WTC11 (cell line): ENCODE results near the gene TRIM41. TPM values are rescaled to one million over a fixed set of nuclear protein-coding genes. Genes with fewer than 3 reads are reported as not detected.

Source experiments
- ATAC-seq: fragments of 200-7000 bp; cut with Tn5 transposase; 2 replicates; pipeline ENCODE4 v1.10.0; 2021; ENCODE audit warnings: mild to moderate bottlenecking, moderate library complexity
- CTCF ChIA-PET: fragments of 300-600 bp; sonication (Branson Sonifier 250); formaldehyde crosslinking; loops from one replicate; lab custom pipeline; 2021; ENCODE audit warnings: antibody characterized with exemption; lab: Charles Lee
- POLR2A ChIA-PET: fragments of 350-600 bp; sonication (Branson Sonifier 250); formaldehyde crosslinking; loops from one replicate; lab custom pipeline; 2021; ENCODE audit warnings: antibody characterized with exemption; lab: Charles Lee
- DNase-seq: peaks from one replicate; pipeline ENCODE4 v3.0.0; 2021; ENCODE audit warnings: low spot score
- H3K27ac Mint-ChIP-seq: 2 replicates; pipeline ENCODE4 v1.8.0; 2021; ENCODE audit warnings: mixed read lengths
- H3K27me3 Mint-ChIP-seq: 2 replicates; pipeline ENCODE4 v1.8.0; 2021; ENCODE audit warnings: low read depth, mild to moderate bottlenecking, moderate library complexity, mixed read lengths
- H3K36me3 Mint-ChIP-seq: 2 replicates; pipeline ENCODE4 v1.8.0; 2021; ENCODE audit warnings: mixed read lengths
- H3K4me1 Mint-ChIP-seq: 2 replicates; pipeline ENCODE4 v1.8.0; 2022; ENCODE audit warnings: mixed read lengths
- H3K4me3 Mint-ChIP-seq: 2 replicates; pipeline ENCODE4 v1.8.0; 2021; ENCODE audit warnings: mild to moderate bottlenecking, moderate library complexity, mixed read lengths
- H3K9me3 Mint-ChIP-seq: 2 replicates; pipeline ENCODE4 v1.8.0; 2021; ENCODE audit warnings: mixed read lengths
- AR ChIP-seq: fragments of 250-450 bp; sonication (Bioruptor Pico); IDR thresholded peaks from 2 replicates; pipeline ENCODE4 v1.9.0; 2021; ENCODE audit warnings: mild to moderate bottlenecking
- ATF1 ChIP-seq: sonication (generic); formaldehyde crosslinking; IDR thresholded peaks from 2 replicates; pipeline ENCODE4 v1.8.1; 2023; ENCODE audit warnings: mild to moderate bottlenecking, moderate library complexity, missing genetic modification reagents
- CBFB ChIP-seq: sonication (generic); formaldehyde crosslinking; IDR thresholded peaks from 2 replicates; pipeline ENCODE4 v1.8.1; 2022; ENCODE audit warnings: mild to moderate bottlenecking, low read depth, missing genetic modification reagents
- CDX4 ChIP-seq: fragments of 250-450 bp; sonication (Bioruptor Pico); IDR thresholded peaks from 2 replicates; pipeline ENCODE4 v1.9.0; 2021; ENCODE audit warnings: moderate library complexity, mild to moderate bottlenecking, inconsistent platforms, borderline replicate concordance
- ETV6 ChIP-seq: sonication (generic); formaldehyde crosslinking; IDR thresholded peaks from 2 replicates; pipeline ENCODE4 v1.8.1; 2022; ENCODE audit warnings: mild to moderate bottlenecking, missing genetic modification reagents
- FOXP4 ChIP-seq: sonication (generic); formaldehyde crosslinking; IDR thresholded peaks from 2 replicates; pipeline ENCODE4 v1.8.0; 2022; ENCODE audit warnings: mild to moderate bottlenecking, missing genetic modification reagents
- GRHL2 ChIP-seq: fragments of 250-450 bp; sonication (Bioruptor Pico); IDR thresholded peaks from 2 replicates; pipeline ENCODE4 v1.8.0; 2022; ENCODE audit warnings: mild to moderate bottlenecking, moderate library complexity; ENCODE audit not compliant: insufficient replicate concordance, severe bottlenecking
- HMGXB4 ChIP-seq: sonication (generic); formaldehyde crosslinking; IDR thresholded peaks from 2 replicates; pipeline ENCODE4 v1.8.1; 2023; ENCODE audit warnings: mild to moderate bottlenecking, moderate library complexity, missing genetic modification reagents
- JAZF1 ChIP-seq: fragments of 250-450 bp; sonication (Bioruptor Pico); IDR thresholded peaks from 2 replicates; pipeline ENCODE4 v1.9.0; 2021; ENCODE audit warnings: moderate library complexity, mild to moderate bottlenecking, inconsistent platforms
- MLX ChIP-seq: sonication (generic); formaldehyde crosslinking; IDR thresholded peaks from 2 replicates; pipeline ENCODE4 v1.8.1; 2023; ENCODE audit warnings: mild to moderate bottlenecking, missing genetic modification reagents, moderate library complexity
- MXD4 ChIP-seq: fragments of 250-450 bp; sonication (Bioruptor Pico); IDR thresholded peaks from 2 replicates; pipeline ENCODE4 v1.8.0; 2021; ENCODE audit warnings: mild to moderate bottlenecking, moderate library complexity, borderline replicate concordance
- NFE2L1 ChIP-seq: sonication (generic); formaldehyde crosslinking; IDR thresholded peaks from 2 replicates; pipeline ENCODE4 v1.8.1; 2023; ENCODE audit warnings: missing genetic modification reagents
- PRDM15 ChIP-seq: sonication (generic); formaldehyde crosslinking; IDR thresholded peaks from 2 replicates; pipeline ENCODE4 v1.8.0; 2022; ENCODE audit warnings: missing genetic modification reagents
- PRRX2 ChIP-seq: fragments of 250-450 bp; sonication (Bioruptor Pico); IDR thresholded peaks from 2 replicates; pipeline ENCODE4 v1.8.0; 2021; ENCODE audit warnings: mild to moderate bottlenecking
- total RNA-seq: library from RNA; stranded (reverse); gene quantifications from 3 replicates; pipeline ENCODE4 v1.2.3, GENCODE V29; 2021

Gene TRIM41
- total RNA-seq, 1 experiment from 2014 or later: 33.5 TPM

- no peak for TF ChIP-seq AR (CRISPR knock-in tag)
- no peak for TF ChIP-seq ATF1 (CRISPR knock-in tag)
- TF ChIP-seq HMGXB4 (CRISPR knock-in tag): no peak
- no peak for TF ChIP-seq CBFB (CRISPR knock-in tag)
- no peak for TF ChIP-seq PRRX2 (CRISPR knock-in tag)
- no peak for TF ChIP-seq CDX4 (CRISPR knock-in tag)
- no peak for TF ChIP-seq JAZF1 (CRISPR knock-in tag)
- TF ChIP-seq, all 79 proteins: peak for 0
Observed at GRCh38 chr5:181192337-181193046, 30.6 kb upstream of the TRIM41 start (continued).

- TF ChIP-seq ETV6 (CRISPR knock-in tag): no peak
- no peak for TF ChIP-seq MLX (CRISPR knock-in tag)
- TF ChIP-seq NFE2L1 (CRISPR knock-in tag): no peak
- TF ChIP-seq PRDM15 (CRISPR knock-in tag): no peak
- TF ChIP-seq GRHL2 (CRISPR knock-in tag): no peak
- no peak for TF ChIP-seq MXD4
- no peak for TF ChIP-seq FOXP4 (CRISPR knock-in tag)
- TF ChIP-seq, all 79 proteins: peak for 0
- ATAC-seq: no peak
- Mint-ChIP-seq H3K4me1 (peaks cover 30% of the 10 kb centered on the region), H3K36me3 (0 out of 2 replicates have a peak, but pooled peaks cover 3% of the 10 kb centered on the region), H3K27me3 (peaks cover 33% of the 10 kb centered on the region), H3K9me3 (no peaks in the 10 kb centered on the region), H3K27ac (no peak overlapping the region), H3K4me3 (no peak overlapping the region)
- DNase-seq: no peak
- ChIA-PET CTCF (interaction anchor here (2.1 kb wide), 1 partner anchor 11 kb away, joined by 9 read pairs; the partner anchor contains the start of gene TRIM7), POLR2A (no interaction called here)
Observed at GRCh38 chr5:181193656-181194055, 29.4 kb upstream of the TRIM41 start.
